LNCAP (cell line): ENCODE measurements around the gene EEF1AKMT1.

Experiments
- TF ChIP-seq, protein P1 (sequence below): fragments of 450-650 bp; IDR thresholded peaks from 2 replicates; pipeline ENCODE4 v1.5.1; 2017; ENCODE audit warnings: mild to moderate bottlenecking

EEF1AKMT1 gene

DNA sequence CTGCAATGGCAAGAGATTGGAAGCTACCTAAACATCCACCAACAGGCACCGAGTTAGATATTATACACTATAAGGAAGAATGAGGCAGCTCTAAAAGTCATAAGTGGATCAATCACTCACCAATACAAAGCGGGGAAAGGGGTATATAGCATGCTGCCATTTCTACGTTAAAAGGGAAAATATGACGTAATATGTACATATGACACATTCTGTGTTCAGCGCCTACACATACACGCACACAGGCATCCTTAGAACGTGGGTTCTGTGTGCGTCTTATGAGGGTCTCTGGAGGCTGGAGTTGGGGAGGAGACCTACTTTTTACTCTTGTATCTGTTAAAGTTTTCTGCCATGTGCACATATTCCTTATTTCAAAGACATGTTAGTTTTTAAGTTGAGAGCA, 64.4 kb downstream of the EEF1AKMT1 start:
- TF ChIP-seq, protein P1, sequence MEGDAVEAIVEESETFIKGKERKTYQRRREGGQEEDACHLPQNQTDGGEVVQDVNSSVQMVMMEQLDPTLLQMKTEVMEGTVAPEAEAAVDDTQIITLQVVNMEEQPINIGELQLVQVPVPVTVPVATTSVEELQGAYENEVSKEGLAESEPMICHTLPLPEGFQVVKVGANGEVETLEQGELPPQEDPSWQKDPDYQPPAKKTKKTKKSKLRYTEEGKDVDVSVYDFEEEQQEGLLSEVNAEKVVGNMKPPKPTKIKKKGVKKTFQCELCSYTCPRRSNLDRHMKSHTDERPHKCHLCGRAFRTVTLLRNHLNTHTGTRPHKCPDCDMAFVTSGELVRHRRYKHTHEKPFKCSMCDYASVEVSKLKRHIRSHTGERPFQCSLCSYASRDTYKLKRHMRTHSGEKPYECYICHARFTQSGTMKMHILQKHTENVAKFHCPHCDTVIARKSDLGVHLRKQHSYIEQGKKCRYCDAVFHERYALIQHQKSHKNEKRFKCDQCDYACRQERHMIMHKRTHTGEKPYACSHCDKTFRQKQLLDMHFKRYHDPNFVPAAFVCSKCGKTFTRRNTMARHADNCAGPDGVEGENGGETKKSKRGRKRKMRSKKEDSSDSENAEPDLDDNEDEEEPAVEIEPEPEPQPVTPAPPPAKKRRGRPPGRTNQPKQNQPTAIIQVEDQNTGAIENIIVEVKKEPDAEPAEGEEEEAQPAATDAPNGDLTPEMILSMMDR = no peak

DNA sequence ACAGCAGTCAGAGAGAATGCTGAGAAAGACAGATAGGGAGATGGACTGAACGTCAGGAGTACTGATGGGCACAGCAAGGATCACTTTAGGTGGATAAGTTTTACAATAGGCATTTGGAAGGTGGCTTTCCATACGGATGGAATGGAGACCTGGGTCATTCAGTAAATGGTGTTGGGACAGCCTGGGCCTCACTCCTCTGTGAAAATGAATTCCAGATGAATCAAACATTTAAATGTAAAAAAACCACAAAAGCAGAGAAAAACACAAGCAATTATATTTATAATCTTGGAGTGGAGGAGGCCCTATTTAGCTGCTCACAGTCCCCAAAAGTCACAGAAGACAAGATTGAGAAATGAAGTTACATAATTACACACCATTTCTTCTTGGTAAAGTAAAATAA, 65.5 kb downstream of the EEF1AKMT1 start:
- TF ChIP-seq, protein P1 = no peak

DNA sequence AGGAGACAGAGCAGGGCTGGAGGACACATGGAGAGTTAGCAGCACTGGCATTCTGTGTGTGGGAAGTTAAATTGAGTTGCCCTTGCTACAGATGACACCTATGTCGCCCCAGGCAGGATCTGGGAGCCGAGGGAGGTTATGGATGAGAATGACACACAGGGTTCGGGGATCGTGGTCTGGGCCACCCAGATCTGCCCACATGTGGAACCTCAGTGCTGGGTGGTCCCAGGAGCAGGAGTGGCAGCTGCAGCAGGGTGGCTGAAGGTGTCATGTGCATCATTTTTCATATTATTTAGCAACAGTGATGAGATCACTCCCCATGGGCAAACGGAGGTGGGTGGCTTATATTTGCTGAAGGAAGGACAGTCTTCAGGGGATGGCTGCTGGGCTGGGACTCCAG, 67.1 kb downstream of the EEF1AKMT1 start:
- TF ChIP-seq, protein P1 = no peak

DNA sequence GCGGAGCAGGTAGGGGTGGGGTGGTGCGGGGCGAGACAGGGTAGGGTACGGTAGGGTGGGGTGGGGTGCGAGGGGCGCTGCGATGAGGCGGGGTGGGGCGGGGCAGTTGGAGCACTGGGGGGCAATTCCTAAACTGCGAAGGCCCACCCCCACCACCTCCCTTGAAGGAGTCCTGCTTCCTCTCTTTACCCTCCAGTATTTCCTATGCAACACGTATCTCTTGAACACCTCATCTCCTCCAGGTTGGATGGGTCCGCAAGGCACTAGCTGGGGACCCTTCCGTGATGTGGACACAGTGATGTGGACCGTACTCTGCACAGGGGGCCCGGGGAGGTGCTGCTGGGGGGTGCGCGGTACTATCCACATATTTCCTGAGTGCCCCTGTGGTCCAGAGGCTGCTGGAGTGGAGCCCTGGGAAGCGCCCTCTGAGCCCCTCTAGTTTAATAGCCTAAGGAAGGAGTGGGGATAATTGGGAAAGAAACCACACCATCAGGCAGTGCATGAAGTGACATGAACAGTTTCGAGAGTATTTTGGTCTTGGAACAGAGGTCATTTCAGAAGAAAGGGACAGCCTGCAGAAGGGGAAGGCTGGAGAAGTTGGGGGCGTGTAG, 69.2 kb downstream of the EEF1AKMT1 start:
- TF ChIP-seq, protein P1 = no peak

DNA sequence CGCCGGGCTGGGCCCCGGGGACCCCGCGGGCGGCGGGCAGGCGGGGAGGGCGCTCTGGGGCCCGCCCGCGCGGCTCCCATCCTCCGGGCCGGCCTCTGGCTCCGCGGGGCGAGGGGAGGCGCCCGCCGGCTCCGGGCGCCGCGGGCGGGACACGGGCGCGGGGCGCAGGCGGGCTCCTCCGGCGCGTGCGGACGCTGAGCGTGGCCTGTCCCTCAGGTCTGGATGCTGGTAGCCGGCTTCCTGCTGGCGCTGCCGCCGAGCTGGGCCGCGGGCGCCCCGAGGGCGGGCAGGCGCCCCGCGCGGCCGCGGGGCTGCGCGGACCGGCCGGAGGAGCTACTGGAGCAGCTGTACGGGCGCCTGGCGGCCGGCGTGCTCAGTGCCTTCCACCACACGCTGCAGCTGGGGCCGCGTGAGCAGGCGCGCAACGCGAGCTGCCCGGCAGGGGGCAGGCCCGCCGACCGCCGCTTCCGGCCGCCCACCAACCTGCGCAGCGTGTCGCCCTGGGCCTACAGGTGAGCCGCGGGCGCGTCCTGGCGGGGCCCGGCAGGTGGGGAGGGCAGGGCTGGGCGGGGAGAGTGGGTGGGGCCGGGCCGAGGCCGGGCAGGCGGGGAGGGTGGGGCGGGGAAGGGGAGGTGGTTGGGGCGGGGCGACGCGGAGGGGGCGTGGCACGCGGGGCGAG, 69.8 kb downstream of the EEF1AKMT1 start:
- TF ChIP-seq, protein P1 = peak; percentile 53

DNA sequence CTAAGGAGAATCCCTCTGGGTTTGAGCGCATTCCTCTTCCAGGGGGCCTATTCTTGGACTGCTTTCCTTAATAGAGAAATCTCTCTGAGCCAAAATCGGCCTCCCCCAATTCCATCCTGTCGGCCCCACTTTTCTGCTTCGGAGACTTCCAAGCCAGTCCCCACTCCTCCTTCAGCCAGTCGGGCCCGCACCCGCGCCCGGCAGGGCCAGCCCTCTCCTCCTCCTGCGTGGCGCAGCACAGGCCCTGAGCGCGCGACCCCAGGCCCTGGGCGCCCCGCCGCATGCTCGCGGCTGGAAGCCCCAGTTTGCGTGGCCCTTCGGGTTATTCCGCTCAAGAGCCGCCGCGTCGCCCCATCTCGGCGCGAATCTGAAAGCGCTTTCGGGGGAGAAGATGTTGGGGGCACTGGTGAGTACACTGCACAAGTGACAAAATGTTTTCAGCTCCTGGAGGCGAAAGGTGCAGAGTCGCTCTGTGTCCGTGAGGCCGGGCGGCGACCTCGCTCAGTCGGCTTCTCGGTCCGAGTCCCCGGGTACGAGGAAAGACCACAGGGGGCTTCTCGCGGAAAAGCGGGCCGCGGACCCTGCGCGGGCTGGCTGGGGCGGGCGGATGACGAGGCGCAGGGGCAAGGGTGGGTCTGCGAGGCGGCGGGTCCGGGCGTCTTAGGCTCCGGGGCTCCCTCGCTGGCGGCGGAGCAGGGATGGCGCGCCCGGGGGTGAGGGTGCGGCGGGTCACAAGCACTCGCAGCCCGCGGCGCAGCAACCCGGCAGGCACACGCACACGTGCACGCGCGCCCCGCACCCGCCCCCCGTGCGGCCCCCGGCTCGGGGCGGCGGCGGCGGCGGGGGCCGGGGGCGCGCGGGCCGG, 70.6 kb downstream of the EEF1AKMT1 start, which contains the start of gene IL17D:
TSS of gene IL17D (plus strand) at position 785 of the 865 bp plus-strand sequence. CDS start 303 bp downstream, outside the sequence.
- TF ChIP-seq, protein P1 = no peak

DNA sequence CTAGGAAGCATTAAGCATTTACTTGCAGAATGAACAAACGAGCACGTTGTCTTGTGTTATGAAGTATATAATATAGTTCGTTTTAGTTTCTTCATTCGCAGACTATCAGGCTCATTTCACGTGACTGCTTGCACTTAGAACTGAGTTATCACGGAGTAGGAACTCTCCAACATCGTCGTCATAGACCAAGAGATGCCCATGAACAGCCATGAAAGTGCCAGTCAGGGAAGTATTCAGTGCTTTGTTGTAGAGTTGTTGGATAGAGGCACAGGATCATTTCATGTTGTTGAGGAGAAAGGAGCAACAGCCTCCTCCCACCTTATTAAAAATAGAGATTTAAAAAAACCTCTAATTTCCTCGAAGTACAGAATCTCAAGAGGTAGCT, 71.2 kb downstream of the EEF1AKMT1 start:
- TF ChIP-seq, protein P1 = no peak
